Vagina (tissue), 2 donors: ENCODE measurements around the gene PPWD1.

Source experiments
- POLR2A ChIP-seq, 2 donors: fragments of 450-650 bp; IDR thresholded peaks; one replicate each; pipeline ENCODE4 v1.6.1; 2017; ENCODE audit warnings: antibody characterized with exemption in 2 of 2, mild to moderate bottlenecking in 2 of 2, moderate library complexity in 2 of 2
- POLR2AphosphoS5 ChIP-seq, 2 donors: sonication (generic); formaldehyde crosslinking; IDR thresholded peaks; one replicate each; pipeline ENCODE4 v1.9.0; 2017; ENCODE audit warnings: antibody characterized with exemption in 2 of 2, mild to moderate bottlenecking in 2 of 2, low read depth in 1 of 2; ENCODE audit not compliant: insufficient read depth in 1 of 2
- TF ChIP-seq, protein P1 (sequence below), 3 experiments: fragments of 450-650 bp in 2 of 3; fragments of 200-600 bp in 1 of 3; sonication (generic) in 1 of 3; IDR thresholded peaks; one replicate each; pipeline ENCODE4 v1.5.1; 2017 to 2019; ENCODE audit warnings: antibody characterized with exemption in 3 of 3, mild to moderate bottlenecking in 2 of 3, moderate library complexity in 2 of 3

DNA sequence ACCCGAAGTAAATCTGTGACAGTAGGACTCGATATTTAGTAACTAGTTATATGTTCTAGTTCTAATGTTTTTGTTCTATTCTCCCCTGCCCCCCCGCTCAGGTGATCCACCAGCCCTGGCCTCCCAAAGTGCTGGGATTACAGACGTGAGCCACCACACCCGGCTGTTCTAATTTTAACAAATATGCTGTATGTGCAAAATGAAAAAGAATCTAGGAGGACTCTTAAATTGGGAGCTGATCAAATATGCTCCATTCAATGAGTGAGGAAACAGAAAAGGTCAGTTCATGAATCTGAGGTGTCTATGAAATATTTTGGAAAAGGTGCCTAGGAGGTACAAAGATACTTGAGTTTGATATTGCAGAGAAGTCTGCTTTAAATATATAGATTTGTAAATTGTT, 17.0 kb upstream of the PPWD1 start:
- TF ChIP-seq POLR2A (IDR thresholded peaks at IDR 0.05) (no peak), POLR2AphosphoS5 (IDR thresholded peaks at IDR 0.05; ENCODE audit: insufficient read depth in 1 of 2, low read depth in 1 of 2) (no peak)
- TF ChIP-seq, protein P1, sequence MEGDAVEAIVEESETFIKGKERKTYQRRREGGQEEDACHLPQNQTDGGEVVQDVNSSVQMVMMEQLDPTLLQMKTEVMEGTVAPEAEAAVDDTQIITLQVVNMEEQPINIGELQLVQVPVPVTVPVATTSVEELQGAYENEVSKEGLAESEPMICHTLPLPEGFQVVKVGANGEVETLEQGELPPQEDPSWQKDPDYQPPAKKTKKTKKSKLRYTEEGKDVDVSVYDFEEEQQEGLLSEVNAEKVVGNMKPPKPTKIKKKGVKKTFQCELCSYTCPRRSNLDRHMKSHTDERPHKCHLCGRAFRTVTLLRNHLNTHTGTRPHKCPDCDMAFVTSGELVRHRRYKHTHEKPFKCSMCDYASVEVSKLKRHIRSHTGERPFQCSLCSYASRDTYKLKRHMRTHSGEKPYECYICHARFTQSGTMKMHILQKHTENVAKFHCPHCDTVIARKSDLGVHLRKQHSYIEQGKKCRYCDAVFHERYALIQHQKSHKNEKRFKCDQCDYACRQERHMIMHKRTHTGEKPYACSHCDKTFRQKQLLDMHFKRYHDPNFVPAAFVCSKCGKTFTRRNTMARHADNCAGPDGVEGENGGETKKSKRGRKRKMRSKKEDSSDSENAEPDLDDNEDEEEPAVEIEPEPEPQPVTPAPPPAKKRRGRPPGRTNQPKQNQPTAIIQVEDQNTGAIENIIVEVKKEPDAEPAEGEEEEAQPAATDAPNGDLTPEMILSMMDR (IDR thresholded peaks at IDR 0.05), result no peak
